ENCODE measurements around the gene KCNJ6. TPM values are rescaled to one million over a fixed set of nuclear protein-coding genes. Genes with fewer than 3 reads are reported as not detected.

The KCNJ6 gene
- total RNA-seq, 1 experiment from 2014 or later = 0.07 TPM

- DNase-seq (ENCODE audit: extremely low read depth, low read depth) = no peak
Observed at GRCh38 chr21:37827913-37828312, 88.3 kb downstream of the KCNJ6 start.

GRCh38 chr21:37821786-37822450 lies 94.3 kb downstream of the KCNJ6 start:
- DNase-seq (ENCODE audit: extremely low read depth, low read depth) = no peak

- DNase-seq (ENCODE audit: extremely low read depth, low read depth) = no peak
Observed at GRCh38 chr21:37821092-37821491, 95.2 kb downstream of the KCNJ6 start.

DNA sequence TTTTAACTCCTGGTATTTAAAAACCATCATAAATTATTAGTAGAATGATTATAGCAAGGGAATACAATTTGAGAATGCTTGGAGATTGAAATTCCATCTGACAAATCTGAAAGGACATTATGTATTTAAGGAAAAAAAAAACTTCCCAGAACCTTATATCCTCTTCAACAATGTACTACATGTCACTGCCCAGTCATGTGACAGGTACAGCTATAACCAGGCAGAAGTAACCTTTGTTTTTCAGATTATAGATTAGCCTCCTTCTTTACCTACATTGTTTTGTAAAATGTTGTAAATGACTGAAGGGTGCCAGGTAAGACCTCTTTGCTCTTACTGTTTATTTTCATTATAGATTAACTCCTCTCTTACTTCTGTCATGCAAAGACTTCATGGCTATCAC lies 96.9 kb downstream of the KCNJ6 start:
- no peak for DNase-seq (ENCODE audit: extremely low read depth, low read depth)

DNA sequence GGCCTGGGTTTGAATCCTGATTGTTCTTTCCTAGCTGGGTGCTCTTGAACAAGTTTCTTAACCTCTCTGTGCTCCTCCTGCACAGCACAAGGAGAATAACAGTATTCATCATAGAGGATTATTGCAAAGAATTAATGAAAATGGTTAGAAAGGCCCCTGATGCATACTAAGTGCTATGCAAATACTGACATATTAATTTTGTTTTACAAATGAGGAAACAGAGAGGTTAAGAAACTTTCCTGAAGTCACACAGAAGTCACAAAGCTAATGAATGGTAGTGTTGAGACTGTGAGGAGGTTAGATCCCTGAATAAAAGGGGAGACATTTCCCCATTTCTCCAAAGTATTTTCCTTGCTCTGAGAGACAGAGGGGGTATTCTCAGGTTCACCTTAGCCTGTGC lies 99.0 kb downstream of the KCNJ6 start:
- no peak for DNase-seq (ENCODE audit: extremely low read depth, low read depth)

DNA sequence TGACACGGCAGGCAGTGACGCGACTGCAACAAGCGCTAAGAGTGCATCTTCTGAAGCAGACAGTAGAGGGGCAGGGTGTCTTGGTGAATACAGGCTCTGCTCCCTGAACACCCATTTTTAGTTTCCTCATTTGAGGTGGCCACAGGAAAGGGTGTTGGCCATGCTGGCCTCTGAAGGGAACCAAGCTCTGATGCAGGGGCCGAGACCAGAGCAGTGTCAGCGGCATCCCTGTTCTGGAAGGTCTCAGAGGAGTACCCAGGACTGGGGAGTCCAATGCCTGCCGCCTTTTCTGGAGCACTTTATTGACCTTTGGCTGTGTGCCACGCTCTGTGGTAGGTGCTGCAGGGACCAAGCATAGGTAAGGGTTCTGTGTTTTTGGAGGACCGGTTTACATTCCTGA lies 100.4 kb downstream of the KCNJ6 start:
- DNase-seq (ENCODE audit: extremely low read depth, low read depth) = no peak

GRCh38 chr21:37811711-37812110 lies 104.5 kb downstream of the KCNJ6 start:
- DNase-seq (ENCODE audit: extremely low read depth, low read depth) = no peak

DNA sequence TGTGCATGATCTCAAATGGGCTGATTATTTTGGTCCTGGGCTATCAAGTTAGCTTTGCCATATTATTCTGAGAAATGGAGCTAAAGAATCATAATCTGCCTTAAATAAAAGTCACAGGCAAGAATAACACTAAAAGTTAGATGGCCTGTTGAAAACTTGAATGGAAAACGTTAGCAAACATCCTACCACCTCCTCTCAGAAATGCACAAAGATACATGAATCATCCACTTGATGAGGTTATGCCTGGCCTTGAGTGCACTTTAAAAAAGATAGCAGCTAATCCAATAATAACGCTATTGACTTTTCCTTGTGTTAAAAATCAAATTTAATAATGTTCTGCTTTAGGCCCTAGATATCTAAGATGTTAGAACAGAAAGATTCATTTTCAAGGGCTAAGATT lies 108.0 kb downstream of the KCNJ6 start:
- DNase-seq (ENCODE audit: extremely low read depth, low read depth) = no peak

- no peak for DNase-seq (ENCODE audit: extremely low read depth, low read depth)
Observed at GRCh38 chr21:37805266-37805665, 111.0 kb downstream of the KCNJ6 start.

DNA sequence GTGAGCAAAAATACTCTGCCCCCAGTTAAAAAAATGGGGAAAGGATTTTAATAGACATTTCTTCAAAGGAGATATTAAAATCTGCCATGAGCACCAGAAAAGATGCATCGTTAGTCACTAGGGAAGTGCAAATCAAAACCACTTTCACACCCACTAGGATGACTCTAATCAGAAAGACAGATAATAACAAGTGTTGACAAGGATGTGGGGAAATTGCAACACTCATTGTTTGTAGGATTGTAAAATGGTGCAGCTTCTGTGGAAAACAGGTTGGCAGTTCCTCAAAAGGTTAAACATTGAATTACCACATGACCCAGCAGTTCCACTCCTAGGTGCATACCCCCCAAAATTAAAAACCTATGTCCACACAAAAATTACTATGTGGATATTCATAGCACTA lies 112.3 kb downstream of the KCNJ6 start:
- no peak for DNase-seq (ENCODE audit: extremely low read depth, low read depth)

GRCh38 chr21:37803101-37803651 lies 113.1 kb downstream of the KCNJ6 start:
- DNase-seq (ENCODE audit: extremely low read depth, low read depth) = no peak

GRCh38 chr21:37800456-37801061 lies 115.7 kb downstream of the KCNJ6 start:
- no peak for DNase-seq (ENCODE audit: extremely low read depth, low read depth)

GRCh38 chr21:37800057-37800455 lies 116.2 kb downstream of the KCNJ6 start:
- DNase-seq (ENCODE audit: extremely low read depth, low read depth) = no peak

- no peak for DNase-seq (ENCODE audit: extremely low read depth, low read depth)
Observed at GRCh38 chr21:37799211-37800056, 116.8 kb downstream of the KCNJ6 start.

GRCh38 chr21:37797403-37797802 lies 118.9 kb downstream of the KCNJ6 start:
- no peak for DNase-seq (ENCODE audit: extremely low read depth, low read depth)

GRCh38 chr21:37796011-37796410 lies 120.2 kb downstream of the KCNJ6 start:
- no peak for DNase-seq (ENCODE audit: extremely low read depth, low read depth)

DNA sequence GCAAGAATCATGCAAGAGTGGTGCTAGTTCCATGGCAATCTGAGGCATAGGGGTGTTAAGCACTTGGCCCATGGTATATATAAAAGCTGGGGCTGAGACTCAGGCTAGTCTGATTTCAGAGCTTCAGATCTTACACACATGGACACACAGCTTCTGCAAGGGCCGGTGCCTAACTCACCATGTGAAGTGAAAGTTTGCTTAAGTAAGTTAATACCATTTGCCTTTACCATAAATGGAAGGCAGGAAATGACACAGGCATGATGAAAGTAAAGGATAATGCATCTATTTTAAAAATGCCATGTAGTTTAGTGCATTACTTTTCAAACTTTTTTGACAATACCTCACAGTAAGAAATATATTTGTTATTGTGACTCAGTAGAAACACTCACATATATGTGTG lies 122.6 kb downstream of the KCNJ6 start:
- no peak for DNase-seq (ENCODE audit: extremely low read depth, low read depth)

GRCh38 chr21:37792046-37792445 lies 124.2 kb downstream of the KCNJ6 start:
- DNase-seq (ENCODE audit: extremely low read depth, low read depth) = no peak

- DNase-seq (ENCODE audit: extremely low read depth, low read depth) = no peak
Observed at GRCh38 chr21:37790905-37791304, 125.4 kb downstream of the KCNJ6 start.

- no peak for DNase-seq (ENCODE audit: extremely low read depth, low read depth)
Observed at GRCh38 chr21:37788503-37788902, 127.8 kb downstream of the KCNJ6 start.

GRCh38 chr21:37787456-37787855 lies 128.8 kb downstream of the KCNJ6 start:
- DNase-seq (ENCODE audit: extremely low read depth, low read depth) = no peak
